Effector memory CD4-positive, alpha-beta T cell (primary cell): ENCODE measurements around the gene TMEM196.

ENCODE experiments used
- DNase-seq, 3 donors: peaks; one replicate each; pipeline ENCODE4 v3.0.0-alpha.2; 2020
- H3K27ac ChIP-seq: 2 replicates; pipeline ENCODE4 v1.7.0; 2013; ENCODE audit warnings: mild to moderate bottlenecking, low read length, moderate library complexity; ENCODE audit not compliant: insufficient read depth, poor library complexity, severe bottlenecking
- H3K27me3 ChIP-seq: replicated peaks from 2 replicates; pipeline ENCODE4 v1.7.0; 2013; ENCODE audit warnings: mild to moderate bottlenecking, low read length; ENCODE audit not compliant: insufficient read depth, control insufficient read depth, poor library complexity, severe bottlenecking
- H3K36me3 ChIP-seq: 2 replicates; pipeline ENCODE4 v1.7.0; 2013; ENCODE audit warnings: mild to moderate bottlenecking, low read length, moderate library complexity; ENCODE audit not compliant: control insufficient read depth, insufficient read depth
- H3K4me1 ChIP-seq: 2 replicates; pipeline ENCODE4 v1.7.0; 2013; ENCODE audit warnings: low read length, mild to moderate bottlenecking; ENCODE audit not compliant: control insufficient read depth, insufficient read depth, poor library complexity, severe bottlenecking
- H3K4me3 ChIP-seq: 2 replicates; pipeline ENCODE4 v1.7.0; 2013; ENCODE audit warnings: low read length, low read depth, mild to moderate bottlenecking; ENCODE audit not compliant: insufficient read depth, poor library complexity, severe bottlenecking
- H3K9me3 ChIP-seq: 2 replicates; pipeline ENCODE4 v1.7.0; 2013; ENCODE audit warnings: mild to moderate bottlenecking, low read length, moderate library complexity; ENCODE audit not compliant: control insufficient read depth

Gene TMEM196

GRCh38 chr7:19709249-19709578, 64.2 kb downstream of the TMEM196 start:
- H3K4me3 ChIP-seq = peak overlapping the region; percentile 80
- peaks cover 14% of the 10 kb centered on the region for H3K4me1 ChIP-seq
- DNase-seq = no peak
- no peaks in the 10 kb centered on the region for H3K36me3 ChIP-seq
- H3K27ac ChIP-seq = peak overlapping the region; percentile 78
- H3K27me3 ChIP-seq = no peaks in the 10 kb centered on the region
- no peaks in the 10 kb centered on the region for H3K9me3 ChIP-seq

GRCh38 chr7:19708397-19709248, 64.8 kb downstream of the TMEM196 start, which contains the start of gene POLR1F:
TSS of gene POLR1F (minus strand) at chr7:19709037. CDS start at chr7:19709016, 21 bp downstream.
- H3K4me1 ChIP-seq = peaks cover 14% of the 10 kb centered on the region
- DNase-seq = peak; percentile 84 to 90 (median 85)
- no peaks in the 10 kb centered on the region for H3K9me3 ChIP-seq
- H3K27me3 ChIP-seq = no peaks in the 10 kb centered on the region
- H3K27ac ChIP-seq = peak within 1 kb of the TSS; percentile 78
- H3K36me3 ChIP-seq = no peaks in the 10 kb centered on the region
- H3K4me3 ChIP-seq = peak within 1 kb of the TSS; percentile 80

- H3K27ac ChIP-seq = no peak overlapping the region
- peaks cover 14% of the 10 kb centered on the region for H3K4me1 ChIP-seq
- H3K4me3 ChIP-seq = no peak overlapping the region
- H3K27me3 ChIP-seq = no peaks in the 10 kb centered on the region
- H3K9me3 ChIP-seq = no peaks in the 10 kb centered on the region
- H3K36me3 ChIP-seq = no peaks in the 10 kb centered on the region
- DNase-seq = no peak
Measured at GRCh38 chr7:19707240-19707639, 66.2 kb downstream of the TMEM196 start.

- Histone ChIP-seq H3K4me1 (peaks cover 14% of the 10 kb centered on the region), H3K4me3 (no peak overlapping the region)
Measured at GRCh38 chr7:19705663-19706062, 67.8 kb downstream of the TMEM196 start.

GRCh38 chr7:19701471-19701870, 71.9 kb downstream of the TMEM196 start:
- Histone ChIP-seq H3K4me3 (no peak overlapping the region), H3K36me3 (peaks cover 12% of the 10 kb centered on the region), H3K27ac (no peak overlapping the region), H3K27me3 (no peaks in the 10 kb centered on the region), H3K9me3 (no peaks in the 10 kb centered on the region), H3K4me1 (no peaks in the 10 kb centered on the region)
- DNase-seq = no peak

More at GRCh38 chr7:19705663-19706062, 67.8 kb downstream of the TMEM196 start:
- Histone ChIP-seq H3K36me3 (peaks cover 6% of the 10 kb centered on the region), H3K27me3 (no peaks in the 10 kb centered on the region), H3K27ac (no peak overlapping the region), H3K9me3 (no peaks in the 10 kb centered on the region)
- DNase-seq = no peak

GRCh38 chr7:19700936-19701335, 72.5 kb downstream of the TMEM196 start:
- H3K9me3 ChIP-seq = no peaks in the 10 kb centered on the region
- H3K4me3 ChIP-seq = no peak overlapping the region
- no peaks in the 10 kb centered on the region for H3K4me1 ChIP-seq
- H3K36me3 ChIP-seq = peaks cover 12% of the 10 kb centered on the region
- H3K27ac ChIP-seq = no peak overlapping the region
- no peak for DNase-seq
- no peaks in the 10 kb centered on the region for H3K27me3 ChIP-seq

GRCh38 chr7:19698331-19698730, 75.1 kb downstream of the TMEM196 start:
- DNase-seq = no peak
- Histone ChIP-seq H3K36me3 (peaks cover 12% of the 10 kb centered on the region), H3K9me3 (no peaks in the 10 kb centered on the region)

GRCh38 chr7:19696926-19697325, 76.5 kb downstream of the TMEM196 start:
- no peak overlapping the region for H3K4me3 ChIP-seq
- no peak overlapping the region for H3K27ac ChIP-seq
- H3K27me3 ChIP-seq = no peaks in the 10 kb centered on the region
- DNase-seq = no peak
- peaks cover 12% of the 10 kb centered on the region for H3K36me3 ChIP-seq
- no peaks in the 10 kb centered on the region for H3K4me1 ChIP-seq
- no peaks in the 10 kb centered on the region for H3K9me3 ChIP-seq

More at GRCh38 chr7:19698331-19698730, 75.1 kb downstream of the TMEM196 start:
- Histone ChIP-seq H3K27ac (no peak overlapping the region), H3K4me3 (no peak overlapping the region), H3K27me3 (no peaks in the 10 kb centered on the region), H3K4me1 (no peaks in the 10 kb centered on the region)

- Histone ChIP-seq H3K4me1 (no peaks in the 10 kb centered on the region), H3K27me3 (no peaks in the 10 kb centered on the region), H3K36me3 (no peaks in the 10 kb centered on the region), H3K9me3 (no peaks in the 10 kb centered on the region), H3K27ac (no peak overlapping the region), H3K4me3 (no peak overlapping the region)
- no peak for DNase-seq
Measured at GRCh38 chr7:19692111-19692828, 81.1 kb downstream of the TMEM196 start.

- H3K36me3 ChIP-seq = no peaks in the 10 kb centered on the region
- H3K4me3 ChIP-seq = no peak overlapping the region
- DNase-seq = no peak
- no peaks in the 10 kb centered on the region for H3K9me3 ChIP-seq
- no peaks in the 10 kb centered on the region for H3K4me1 ChIP-seq
- no peak overlapping the region for H3K27ac ChIP-seq
- no peaks in the 10 kb centered on the region for H3K27me3 ChIP-seq
Measured at GRCh38 chr7:19690736-19691135, 82.7 kb downstream of the TMEM196 start.
